Activated T-cell treated with anti-CD3 and anti-CD28 coated beads, Interleukin-2, amount 50 U/mL, for 24 hours (primary cell): Measurements from ENCODE around the gene SPEM3.
A peak's percentile ranks its signal among the peaks of the same experiment; 100 is the strongest.
"Not testable (repeated sequence)": the region's sequence is repeated elsewhere in the genome, so short reads cannot be mapped to it uniquely, and the experiment has no call there.

Experiments
- DNase-seq: peaks from one replicate; pipeline ENCODE4 v3.0.0-alpha.2; 2020
- H3K27ac Mint-ChIP-seq: 2 replicates; pipeline ENCODE4 v1.8.0; 2020; ENCODE audit warnings: mild to moderate bottlenecking, mixed read lengths
- H3K27me3 Mint-ChIP-seq: 2 replicates; pipeline ENCODE4 v1.8.0; 2020; ENCODE audit warnings: mixed read lengths
- H3K36me3 Mint-ChIP-seq: 2 replicates; pipeline ENCODE4 v1.8.0; 2020; ENCODE audit warnings: low read depth, mixed read lengths
- H3K4me1 Mint-ChIP-seq: 2 replicates; pipeline ENCODE4 v1.8.0; 2020; ENCODE audit warnings: low read depth, mixed read lengths
- H3K4me3 Mint-ChIP-seq: 2 replicates; pipeline ENCODE4 v1.8.0; 2020; ENCODE audit warnings: mild to moderate bottlenecking, moderate library complexity, mixed read lengths
- H3K9me3 Mint-ChIP-seq: 2 replicates; pipeline ENCODE4 v1.8.0; 2020; ENCODE audit warnings: mixed read lengths

SPEM3 gene

GRCh38 chr17:7463372-7463846, 34.8 kb downstream of the SPEM3 start:
- H3K27ac Mint-ChIP-seq, result no peak overlapping the region
- H3K4me3 Mint-ChIP-seq, result no peak overlapping the region

GRCh38 chr17:7464081-7464480, 35.4 kb downstream of the SPEM3 start:
- H3K27me3 Mint-ChIP-seq, result no peaks in the 10 kb centered on the region
- peaks cover 46% of the 10 kb centered on the region for H3K36me3 Mint-ChIP-seq
- H3K9me3 Mint-ChIP-seq, result no peaks in the 10 kb centered on the region
- H3K4me3 Mint-ChIP-seq, result no peak overlapping the region
- no peak for DNase-seq
- H3K27ac Mint-ChIP-seq, result no peak overlapping the region
- H3K4me1 Mint-ChIP-seq, result peaks cover 21% of the 10 kb centered on the region

More at GRCh38 chr17:7463372-7463846, 34.8 kb downstream of the SPEM3 start:
- no peaks in the 10 kb centered on the region for H3K27me3 Mint-ChIP-seq
- peaks cover 17% of the 10 kb centered on the region for H3K4me1 Mint-ChIP-seq
- peaks cover 43% of the 10 kb centered on the region for H3K36me3 Mint-ChIP-seq
- no peaks in the 10 kb centered on the region for H3K9me3 Mint-ChIP-seq
- no peak for DNase-seq

DNA sequence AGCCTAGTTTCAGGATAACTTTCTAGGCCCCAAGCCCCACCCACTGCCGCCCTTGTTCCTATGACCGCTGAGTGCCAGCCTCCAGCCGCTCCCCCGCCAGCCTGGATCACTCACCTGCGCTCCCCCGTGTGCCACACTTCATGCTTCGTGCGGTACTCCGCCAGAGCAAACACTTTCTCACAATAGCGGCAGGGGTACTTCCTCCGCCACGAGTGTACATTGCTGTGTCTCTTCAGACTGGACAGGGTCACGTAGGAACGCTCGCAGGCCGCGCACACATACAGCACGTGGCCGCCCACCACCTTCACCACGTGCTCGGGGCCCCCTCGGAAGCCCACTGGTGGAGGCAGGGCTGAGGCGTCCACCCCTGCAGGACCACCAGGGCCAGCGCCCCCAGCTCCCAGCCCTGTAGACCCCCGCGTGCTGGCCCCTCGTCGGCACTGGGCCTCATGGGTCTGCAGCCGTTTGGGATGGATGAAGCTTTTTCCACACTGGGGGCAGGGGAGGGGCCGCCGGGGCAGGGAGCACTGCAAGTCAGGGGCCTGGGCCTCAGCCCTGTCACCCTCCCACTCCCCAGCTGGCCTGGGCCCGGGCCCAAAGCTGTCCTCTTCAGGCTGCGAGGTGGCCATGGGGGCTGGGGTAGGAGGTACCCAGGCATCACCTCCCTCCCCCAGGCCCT, 37.1 kb downstream of the SPEM3 start:
- H3K27me3 Mint-ChIP-seq, result no peaks in the 10 kb centered on the region
- H3K9me3 Mint-ChIP-seq, result no peaks in the 10 kb centered on the region
- H3K4me1 Mint-ChIP-seq, result peaks cover 19% of the 10 kb centered on the region
- no peak overlapping the region for H3K27ac Mint-ChIP-seq
- H3K4me3 Mint-ChIP-seq, result no peak overlapping the region
- H3K36me3 Mint-ChIP-seq, result peaks cover 44% of the 10 kb centered on the region
- DNase-seq, result no peak

- Mint-ChIP-seq H3K9me3 (no peaks in the 10 kb centered on the region), H3K4me3 (no peak overlapping the region), H3K27me3 (no peaks in the 10 kb centered on the region), H3K4me1 (peaks cover 21% of the 10 kb centered on the region), H3K27ac (peak overlapping the region; percentile 76), H3K36me3 (peaks cover 38% of the 10 kb centered on the region)
- DNase-seq, result no peak
Observed at GRCh38 chr17:7466318-7466638, 37.6 kb downstream of the SPEM3 start.

DNA sequence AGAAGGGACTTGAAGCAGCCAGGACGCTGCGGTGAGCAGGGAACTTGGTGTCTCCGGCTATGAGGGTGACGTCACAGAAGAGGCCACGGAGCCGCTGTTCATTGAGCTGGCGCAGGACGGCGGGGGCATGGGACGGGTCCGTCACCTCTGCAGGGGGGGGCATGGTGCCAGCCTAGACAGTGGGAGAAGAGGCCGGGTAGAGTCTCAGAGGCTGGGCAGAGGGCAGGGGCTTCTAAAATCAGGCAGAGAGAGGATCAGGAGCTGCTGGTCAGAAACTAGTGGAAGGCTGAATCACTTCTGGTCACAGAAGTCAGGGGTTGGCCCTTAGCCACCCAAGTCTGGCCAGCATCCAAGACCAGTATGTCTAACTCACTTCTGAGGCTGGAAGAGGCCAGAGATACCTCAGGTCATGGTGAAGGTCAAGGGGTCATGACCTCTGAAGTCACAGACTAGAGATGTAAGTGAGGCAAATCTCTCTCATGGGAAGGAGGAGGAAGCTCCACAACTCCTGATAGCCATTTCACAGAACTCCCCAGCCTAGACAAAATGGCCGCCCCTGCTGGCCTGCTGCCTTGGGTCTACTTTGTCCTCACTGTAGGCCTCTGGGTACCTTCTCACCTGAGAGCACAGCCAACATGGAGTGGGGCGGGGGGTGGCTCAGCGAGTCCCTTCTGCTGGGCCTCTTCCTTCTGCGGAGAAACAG, 38.1 kb downstream of the SPEM3 start:
- no peaks in the 10 kb centered on the region for H3K27me3 Mint-ChIP-seq
- H3K4me1 Mint-ChIP-seq, result peaks cover 26% of the 10 kb centered on the region
- peaks cover 37% of the 10 kb centered on the region for H3K36me3 Mint-ChIP-seq
- H3K27ac Mint-ChIP-seq, result peak overlapping the region; percentile 76
- DNase-seq, result no peak
- no peaks in the 10 kb centered on the region for H3K9me3 Mint-ChIP-seq
- H3K4me3 Mint-ChIP-seq, result no peak overlapping the region

DNA sequence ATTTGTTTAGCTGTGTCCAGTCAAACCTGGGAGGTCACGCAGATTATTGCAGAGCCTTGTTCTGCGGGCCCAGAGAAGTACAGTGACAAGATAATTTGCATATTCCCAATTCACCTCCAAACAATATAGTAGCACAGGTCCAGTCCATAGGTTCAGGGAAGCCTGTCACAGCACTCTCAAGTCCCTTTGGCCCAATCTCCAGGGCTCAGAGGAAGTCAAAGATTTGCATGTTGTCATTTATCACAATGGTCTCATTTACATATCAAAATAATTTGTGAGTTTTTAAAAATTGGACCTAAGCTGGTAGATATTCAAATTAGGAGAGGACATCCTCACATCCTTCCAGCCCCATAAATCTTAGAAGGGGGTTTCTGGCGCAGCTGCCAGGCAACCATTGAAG, 38.8 kb downstream of the SPEM3 start:
- Mint-ChIP-seq H3K27ac (peak overlapping the region; percentile 76), H3K36me3 (peaks cover 34% of the 10 kb centered on the region), H3K27me3 (no peaks in the 10 kb centered on the region), H3K4me1 (peaks cover 31% of the 10 kb centered on the region), H3K4me3 (no peak overlapping the region), H3K9me3 (no peaks in the 10 kb centered on the region)
- DNase-seq, result no peak

- Mint-ChIP-seq H3K36me3 (peaks cover 30% of the 10 kb centered on the region), H3K4me3 (no peak overlapping the region), H3K9me3 (no peaks in the 10 kb centered on the region), H3K27me3 (no peaks in the 10 kb centered on the region), H3K27ac (peak overlapping the region; percentile 27), H3K4me1 (peaks cover 34% of the 10 kb centered on the region)
- DNase-seq, result no peak
Observed at GRCh38 chr17:7468290-7468689, 39.6 kb downstream of the SPEM3 start.

GRCh38 chr17:7468804-7469389, 40.2 kb downstream of the SPEM3 start:
- no peak for DNase-seq
- H3K27ac Mint-ChIP-seq, result peak overlapping the region; percentile 27
- no peaks in the 10 kb centered on the region for H3K9me3 Mint-ChIP-seq
- peaks cover 24% of the 10 kb centered on the region for H3K36me3 Mint-ChIP-seq
- peaks cover 36% of the 10 kb centered on the region for H3K4me1 Mint-ChIP-seq
- no peaks in the 10 kb centered on the region for H3K27me3 Mint-ChIP-seq
- H3K4me3 Mint-ChIP-seq, result no peak overlapping the region

DNA sequence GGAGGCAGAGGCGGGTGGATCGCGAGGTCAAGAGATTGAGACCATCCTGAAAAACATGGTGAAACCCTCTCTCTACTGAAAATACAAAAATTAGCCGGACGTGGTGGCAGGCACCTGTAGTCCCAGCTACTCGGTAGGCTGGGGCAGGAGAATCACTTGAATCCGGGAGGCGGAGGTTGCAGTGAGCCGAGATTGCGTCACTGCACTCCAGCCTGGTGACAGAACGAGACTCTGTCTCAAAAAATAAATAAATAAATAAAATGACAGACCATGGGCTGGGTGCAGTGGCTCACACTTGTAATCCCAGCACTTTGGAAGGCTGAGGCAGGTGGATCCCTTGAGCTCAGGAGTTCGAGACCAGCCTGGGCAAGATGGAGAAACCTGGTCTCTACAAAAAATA, 41.2 kb downstream of the SPEM3 start:
- not testable (repeated sequence) for H3K9me3 Mint-ChIP-seq, H3K4me3 Mint-ChIP-seq, H3K27me3 Mint-ChIP-seq, H3K27ac Mint-ChIP-seq, DNase-seq
- Mint-ChIP-seq H3K36me3 (peaks cover 22% of the 10 kb centered on the region), H3K4me1 (peaks cover 41% of the 10 kb centered on the region)

GRCh38 chr17:7470457-7470973, 41.9 kb downstream of the SPEM3 start:
- H3K4me3 Mint-ChIP-seq, DNase-seq, H3K9me3 Mint-ChIP-seq, H3K27me3 Mint-ChIP-seq: not testable (repeated sequence)
- H3K36me3 Mint-ChIP-seq, result peaks cover 20% of the 10 kb centered on the region
- H3K27ac Mint-ChIP-seq, result peak overlapping the region; percentile 29
- H3K4me1 Mint-ChIP-seq, result peaks cover 44% of the 10 kb centered on the region

GRCh38 chr17:7471729-7472128, 43.1 kb downstream of the SPEM3 start:
- H3K27me3 Mint-ChIP-seq, result no peaks in the 10 kb centered on the region
- no peak overlapping the region for H3K4me3 Mint-ChIP-seq

DNA sequence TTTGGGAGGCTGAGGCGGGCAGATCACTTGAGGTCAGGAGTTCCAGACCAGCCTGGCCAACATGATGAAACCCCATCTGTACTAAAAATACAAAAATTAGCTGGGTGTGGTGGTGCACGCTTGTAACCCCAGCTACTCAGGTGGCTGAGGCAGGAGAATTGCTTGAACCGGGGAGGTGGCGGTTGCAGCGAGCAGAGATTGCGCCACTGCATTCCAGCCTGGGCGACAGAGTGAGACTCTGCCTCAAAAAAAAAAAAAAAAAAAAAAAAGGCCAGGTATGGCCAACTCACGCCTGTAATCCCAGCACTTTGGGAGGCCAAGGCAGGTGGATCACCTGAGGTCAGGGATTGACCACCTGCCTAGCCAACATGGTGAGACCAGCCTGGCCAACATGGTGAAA, 46.1 kb downstream of the SPEM3 start:
- H3K27me3 Mint-ChIP-seq, result not testable (repeated sequence)

More at GRCh38 chr17:7471729-7472128, 43.1 kb downstream of the SPEM3 start:
- Mint-ChIP-seq H3K4me1 (peaks cover 55% of the 10 kb centered on the region), H3K9me3 (no peaks in the 10 kb centered on the region), H3K36me3 (peaks cover 17% of the 10 kb centered on the region), H3K27ac (peak overlapping the region; percentile 80)
- no peak for DNase-seq

DNA sequence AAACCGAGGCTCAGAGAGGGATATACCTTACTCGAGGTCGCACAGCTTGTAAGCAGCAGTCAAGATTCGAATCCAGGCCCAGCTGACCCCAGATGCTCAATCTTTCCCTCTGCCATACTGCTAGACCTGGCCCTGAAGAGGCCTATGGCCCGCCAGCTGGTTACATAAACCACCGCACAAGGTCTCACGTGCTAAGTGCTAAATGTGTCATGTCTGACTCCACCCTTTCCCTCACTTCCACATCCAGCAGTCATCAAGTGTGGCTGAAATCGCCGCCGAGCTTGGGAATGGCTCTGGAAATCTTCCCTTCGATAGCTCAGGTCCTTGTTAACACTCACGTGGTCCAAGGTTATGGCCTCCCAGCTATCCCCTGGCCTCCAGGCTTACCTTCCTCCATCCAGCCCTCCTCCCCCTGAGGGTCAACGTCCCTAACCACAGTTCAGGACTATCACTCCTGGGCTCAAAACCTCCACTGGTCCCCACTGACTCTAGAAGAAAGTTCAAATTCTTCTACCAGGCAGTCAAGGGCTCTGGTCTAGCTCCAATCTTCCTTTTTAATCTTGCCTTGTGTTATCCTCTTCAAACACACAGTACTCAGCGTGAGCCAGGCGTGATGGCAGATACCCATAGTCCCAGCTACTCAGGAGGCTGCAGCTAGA, 47.2 kb downstream of the SPEM3 start:
- H3K27me3 Mint-ChIP-seq, result no peaks in the 10 kb centered on the region
- no peak for DNase-seq
- H3K4me1 Mint-ChIP-seq, result peaks cover 66% of the 10 kb centered on the region
- H3K36me3 Mint-ChIP-seq, result peaks cover 25% of the 10 kb centered on the region
- no peak overlapping the region for H3K4me3 Mint-ChIP-seq
- H3K27ac Mint-ChIP-seq, result peak overlapping the region; percentile 91
- no peaks in the 10 kb centered on the region for H3K9me3 Mint-ChIP-seq

More for the DNA sequence above, 46.1 kb downstream of the SPEM3 start:
- Mint-ChIP-seq H3K4me1 (peaks cover 57% of the 10 kb centered on the region), H3K27ac (peak overlapping the region; percentile 33), H3K36me3 (peaks cover 21% of the 10 kb centered on the region)
- H3K9me3 Mint-ChIP-seq, DNase-seq, H3K4me3 Mint-ChIP-seq: not testable (repeated sequence)

DNA sequence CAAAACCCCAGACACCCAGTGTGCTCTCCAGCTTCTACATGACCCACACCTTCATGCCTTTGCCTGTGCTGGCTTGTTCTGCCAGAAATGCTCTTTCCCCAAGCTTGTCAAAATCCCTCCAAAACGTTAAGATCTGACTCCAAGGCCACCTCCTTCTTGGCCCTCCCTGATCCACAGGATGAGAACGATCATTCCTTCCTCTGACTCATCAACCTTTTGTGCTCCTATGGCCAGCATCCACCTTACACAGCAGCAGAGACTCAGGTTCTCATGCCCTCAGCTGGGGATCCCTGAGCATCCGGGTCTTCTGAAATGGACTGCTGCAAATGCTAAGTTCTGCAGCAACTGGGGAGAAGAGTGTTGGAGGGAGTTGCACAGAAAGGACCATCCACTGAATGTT, 47.8 kb downstream of the SPEM3 start:
- Mint-ChIP-seq H3K36me3 (peaks cover 25% of the 10 kb centered on the region), H3K4me1 (peaks cover 67% of the 10 kb centered on the region), H3K27ac (peak overlapping the region; percentile 91), H3K9me3 (no peaks in the 10 kb centered on the region), H3K4me3 (peak overlapping the region; percentile 86), H3K27me3 (no peaks in the 10 kb centered on the region)
- no peak for DNase-seq
